ENCODE results near the gene RBMS2.
A peak's percentile ranks its signal among the peaks of the same experiment; 100 is the strongest.

RBMS2 gene

GRCh38 chr12:56631790-56632700, 110.4 kb downstream of the RBMS2 start:
- peak; percentile 72 for DNase-seq (ENCODE audit: low spot score)

DNA sequence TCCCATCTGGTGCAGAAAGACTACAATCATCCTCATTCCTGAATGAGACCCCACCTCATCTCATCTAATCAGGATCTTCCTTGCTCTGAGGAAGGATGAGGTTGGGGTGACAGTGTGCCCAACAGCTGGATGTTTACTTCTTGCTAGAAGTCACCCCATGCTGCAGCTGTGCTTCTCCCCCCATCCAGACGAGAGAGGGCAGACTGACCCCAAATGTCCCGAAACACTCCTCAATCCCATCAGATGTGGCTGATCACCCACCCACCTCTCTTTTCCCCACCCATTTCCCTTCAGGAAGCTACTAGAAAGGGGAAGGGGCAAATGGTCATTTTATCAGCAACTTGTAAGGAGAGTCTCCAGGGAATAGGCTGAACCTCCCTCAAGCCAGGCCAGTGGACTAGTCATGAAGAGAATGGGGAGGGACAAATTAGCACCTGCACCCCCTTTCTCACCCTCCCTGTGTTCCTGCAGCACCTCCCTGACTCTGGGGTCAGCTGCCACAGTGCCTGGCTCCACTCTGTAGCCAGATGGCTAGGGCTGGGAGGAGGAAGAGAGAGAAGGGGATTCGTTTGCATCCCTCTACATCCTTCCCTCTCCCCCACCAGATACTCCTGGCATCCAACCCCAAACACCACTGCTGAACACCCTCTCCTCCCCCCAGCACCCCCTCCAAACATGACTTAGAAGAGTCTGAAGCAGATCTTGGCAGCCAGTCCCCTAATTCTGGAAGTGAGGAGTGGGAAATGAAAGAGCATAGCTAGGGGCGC, 111.3 kb downstream of the RBMS2 start:
- no peak for DNase-seq (ENCODE audit: low spot score)

GRCh38 chr12:56633468-56634241, 112.0 kb downstream of the RBMS2 start:
- DNase-seq (ENCODE audit: low spot score), result no peak

DNA sequence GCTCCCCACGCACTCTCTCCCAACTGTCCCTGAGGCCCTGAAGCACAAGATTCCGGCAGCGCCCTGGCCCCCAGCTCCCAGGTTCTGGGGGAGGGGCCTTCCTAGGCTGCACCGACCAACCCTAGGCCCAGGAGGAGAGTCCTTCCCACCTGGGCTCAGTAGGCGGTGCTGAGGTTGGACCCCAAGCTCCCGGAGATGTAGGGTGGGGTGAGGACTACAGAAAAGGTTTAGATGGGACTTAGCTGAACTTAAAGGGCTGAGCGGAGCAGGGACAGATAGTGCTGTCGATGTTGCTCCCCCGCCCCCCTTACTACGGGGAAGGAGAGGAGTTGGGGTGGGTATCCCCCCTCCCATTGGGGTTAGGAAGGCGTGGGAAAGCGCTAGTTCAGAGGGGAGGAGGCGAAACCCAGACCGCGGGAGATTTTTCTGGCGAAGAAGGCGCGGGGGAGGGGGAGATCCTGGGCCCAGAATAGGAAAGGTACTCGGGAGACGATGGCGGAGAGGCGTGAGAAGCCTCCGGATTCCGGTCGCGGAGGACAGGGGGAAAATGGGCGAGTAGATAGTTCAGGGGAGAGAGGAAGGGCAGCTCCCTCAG, 112.7 kb downstream of the RBMS2 start:
- no peak for DNase-seq (ENCODE audit: low spot score)

DNA sequence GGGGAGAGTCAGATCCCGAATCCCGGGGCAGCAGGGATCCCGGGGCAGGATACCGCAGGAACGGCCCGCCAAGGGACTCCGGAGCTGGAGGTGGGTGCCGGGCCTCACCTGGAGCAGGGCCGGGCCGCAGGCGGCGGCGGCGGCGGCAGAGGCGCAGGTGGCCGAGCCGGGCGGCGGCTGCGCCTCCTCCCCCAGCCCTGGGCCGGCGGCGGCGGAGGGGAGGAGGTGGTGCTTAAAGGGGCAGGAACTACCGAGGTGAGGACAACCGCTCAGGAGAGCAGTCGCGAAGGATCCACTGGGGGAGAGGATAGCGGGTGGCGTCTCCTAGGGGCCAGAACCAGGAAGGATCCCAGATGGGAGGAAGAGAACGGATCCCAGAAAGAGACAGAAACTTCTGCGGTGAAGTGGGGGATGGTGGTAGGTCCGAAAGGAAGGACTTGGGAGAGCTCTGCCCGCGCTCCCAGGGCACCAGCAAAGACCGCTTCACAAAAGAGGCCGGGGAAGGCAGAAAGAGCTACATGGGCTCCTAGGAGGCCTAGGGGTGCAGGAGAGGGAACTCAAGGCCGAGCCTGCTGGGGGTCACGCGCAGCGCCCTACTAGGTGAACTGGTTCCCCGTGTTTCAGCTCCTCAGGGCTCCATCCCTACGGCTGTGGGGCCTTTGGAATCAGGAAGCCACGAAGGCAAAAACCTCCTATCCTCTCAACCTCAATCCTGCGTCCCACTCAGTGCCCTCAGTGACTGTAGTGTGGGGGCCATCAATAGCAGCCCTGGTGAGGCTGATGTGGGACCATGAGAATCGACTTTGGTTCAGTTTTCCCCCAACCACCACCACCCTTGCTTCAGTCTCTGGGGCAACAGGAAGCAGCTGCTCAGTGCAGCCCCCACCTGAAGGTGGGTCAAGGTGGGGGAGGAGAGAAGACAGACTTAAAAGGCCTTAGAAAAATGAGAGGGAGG, 113.5 kb downstream of the RBMS2 start:
- DNase-seq (ENCODE audit: low spot score), result peak; percentile 84

DNA sequence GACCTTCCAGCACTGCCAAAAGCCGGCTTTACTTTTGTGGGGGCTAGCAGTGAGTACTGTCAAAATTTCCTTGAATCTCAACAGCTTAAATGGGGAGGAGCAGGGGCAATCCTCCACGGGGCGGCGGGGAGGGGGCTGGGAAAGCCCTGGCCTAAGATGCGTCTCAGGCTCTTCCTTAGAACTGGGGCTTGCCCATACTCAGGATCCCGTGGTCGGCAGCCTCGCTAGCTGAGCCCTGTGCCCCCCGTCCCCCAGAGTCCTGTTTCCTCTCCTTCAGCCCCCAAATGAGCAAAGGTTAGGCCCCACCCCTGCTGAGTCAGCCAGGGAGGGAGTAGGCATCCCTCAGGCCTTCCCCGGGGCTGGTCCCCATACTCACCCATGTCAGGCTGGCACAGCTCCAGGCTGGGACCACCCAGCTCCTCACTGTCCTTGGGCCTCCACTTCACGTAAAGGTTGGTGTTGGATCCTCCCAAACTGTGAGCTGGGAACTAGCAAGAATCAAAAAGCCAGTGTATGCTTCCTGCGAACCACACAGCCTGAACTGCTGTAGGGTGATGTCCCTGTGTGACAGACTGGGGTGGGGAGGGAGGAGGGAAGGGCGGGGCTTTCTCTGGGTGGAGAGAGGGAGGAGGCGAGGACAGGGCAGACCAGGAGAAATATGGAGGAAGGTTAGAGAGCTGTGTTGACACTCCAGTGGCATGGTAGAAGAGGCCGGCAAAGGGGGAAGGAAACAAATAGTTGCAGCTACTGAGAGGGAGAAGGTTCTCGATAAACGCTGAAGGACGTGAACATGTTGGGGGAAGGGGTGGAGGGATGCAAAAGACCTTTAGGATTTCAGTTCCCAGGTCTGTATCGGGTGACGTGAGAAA, 114.4 kb downstream of the RBMS2 start:
- DNase-seq (ENCODE audit: low spot score), result peak; percentile 89

DNA sequence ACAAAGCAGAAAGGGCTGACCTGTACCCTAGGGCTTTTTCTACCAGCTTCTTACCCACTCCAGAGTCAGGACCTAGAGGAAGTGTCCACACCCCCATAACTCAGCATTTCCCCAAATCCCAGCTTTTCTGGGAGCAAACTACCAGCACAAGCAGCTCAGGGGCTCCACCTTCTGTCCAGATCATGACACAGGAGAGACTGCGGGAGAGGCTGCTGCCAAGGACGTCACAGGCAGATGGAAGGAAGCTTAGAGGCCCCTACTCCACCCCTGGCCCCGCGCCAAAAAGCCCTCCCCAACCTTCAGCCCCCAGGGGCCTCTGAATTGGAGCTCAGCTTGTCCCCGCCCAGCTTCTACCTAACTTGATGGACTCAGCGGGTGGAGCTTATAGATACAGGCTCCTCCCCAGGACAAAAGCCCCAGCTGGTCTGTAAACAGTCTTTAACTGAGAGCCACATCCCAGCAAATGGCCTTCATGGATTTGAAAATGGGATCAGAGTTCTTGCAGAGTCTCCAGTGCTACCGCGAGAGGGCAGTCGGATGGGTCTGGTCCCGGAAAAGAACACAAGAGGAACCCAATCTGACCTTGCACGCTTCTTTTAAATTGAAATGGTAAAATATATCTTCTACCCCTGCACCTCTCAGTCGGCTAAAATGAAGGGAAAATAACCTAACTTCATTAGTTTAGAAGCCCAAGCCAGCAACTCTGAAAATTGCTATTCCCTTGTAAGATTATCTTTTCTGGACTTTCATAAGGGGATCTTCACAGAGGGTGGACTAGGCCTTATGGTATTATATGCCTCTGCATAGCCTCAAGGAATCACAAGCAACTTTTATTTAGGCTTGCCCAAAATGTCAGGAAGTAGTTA, 115.3 kb downstream of the RBMS2 start:
- DNase-seq (ENCODE audit: low spot score), result peak; percentile 96

DNA sequence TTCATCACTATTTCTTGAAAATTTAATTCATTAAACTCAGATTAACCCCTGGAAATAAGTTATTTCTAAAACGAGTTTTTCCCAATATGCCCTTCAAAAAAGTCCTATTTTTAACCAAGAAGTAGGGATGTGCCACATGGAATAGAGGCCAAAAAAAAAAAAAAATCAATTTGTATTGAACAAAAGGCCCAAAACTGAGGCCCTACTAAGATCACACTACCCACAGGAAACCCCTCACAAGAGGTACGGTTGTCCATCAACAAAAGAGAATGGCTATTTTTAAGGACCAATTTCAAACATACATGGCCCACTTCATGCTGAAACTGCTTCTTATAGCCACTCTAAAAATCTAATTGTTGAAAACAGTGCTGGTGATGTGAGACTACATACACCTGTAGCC, 116.0 kb downstream of the RBMS2 start:
- no peak for DNase-seq (ENCODE audit: low spot score)

DNA sequence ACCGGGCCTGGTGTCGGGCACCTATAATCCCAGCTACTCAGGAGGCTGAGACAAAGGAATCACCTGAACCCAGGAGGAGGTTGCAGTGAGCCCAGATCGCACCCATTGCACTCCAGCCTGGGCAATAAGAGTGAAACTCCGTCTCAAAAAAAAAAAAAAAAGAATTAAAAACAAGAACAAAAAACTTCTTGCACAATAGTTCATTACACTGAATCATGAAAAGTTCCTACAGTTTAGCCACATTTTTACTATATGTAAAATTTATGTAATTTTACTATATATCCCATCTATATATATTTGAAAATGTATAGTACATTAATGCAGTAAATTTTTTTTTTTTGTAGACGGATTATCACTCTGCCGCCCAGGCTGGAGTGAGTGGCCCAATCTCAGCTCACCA, 119.6 kb downstream of the RBMS2 start:
- no peak for DNase-seq (ENCODE audit: low spot score)

DNA sequence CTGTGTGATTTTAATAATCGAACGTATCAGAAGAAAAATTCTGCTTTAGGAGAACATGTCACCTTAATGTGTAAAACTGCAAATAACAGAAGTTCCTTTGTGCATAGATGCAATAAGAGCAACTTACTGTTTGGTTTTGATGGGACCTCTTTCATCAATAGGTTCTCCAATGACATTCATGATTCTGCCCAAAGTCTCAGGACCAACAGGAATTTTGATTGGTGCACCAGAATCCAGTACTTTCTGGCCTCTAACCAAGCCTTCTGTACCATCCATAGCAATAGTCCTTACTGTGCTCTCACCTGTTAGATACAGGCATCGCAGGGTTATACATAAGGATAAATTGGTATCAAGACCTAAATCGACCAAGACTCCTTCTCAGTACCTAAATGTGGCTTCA, 123.0 kb downstream of the RBMS2 start:
- no peak for DNase-seq (ENCODE audit: low spot score)

DNA sequence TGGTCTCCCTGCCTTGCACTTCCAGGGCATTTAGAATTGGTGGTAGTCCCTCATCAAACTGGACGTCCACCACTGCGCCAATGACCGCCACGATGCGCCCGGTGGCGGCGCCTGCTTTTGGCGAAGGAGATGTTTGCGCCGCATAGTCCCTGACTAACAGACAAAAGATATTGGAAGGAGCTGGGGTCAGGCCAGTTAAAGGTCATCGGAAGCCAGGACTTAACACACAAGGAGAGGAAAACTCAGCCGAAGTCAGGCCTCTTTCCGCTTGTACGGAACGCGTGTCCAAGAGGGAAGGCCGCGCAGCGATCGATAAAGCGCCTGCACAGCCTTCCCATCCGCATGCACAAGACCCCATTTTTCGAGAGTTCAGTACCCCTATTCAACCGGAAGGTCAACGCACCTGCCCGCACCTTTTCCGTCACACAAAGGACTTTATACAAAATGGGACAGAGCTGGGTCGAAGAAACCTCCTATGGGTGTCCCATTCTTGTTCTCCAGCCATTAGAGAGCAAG, 123.6 kb downstream of the RBMS2 start:
- peak; percentile 21 for DNase-seq (ENCODE audit: low spot score)
